Pulmonary artery endothelial cell (primary cell): Measurements from ENCODE around the gene MECP2. TPM values are rescaled to one million over a fixed set of nuclear protein-coding genes. Genes with fewer than 3 reads are reported as not detected.
A peak's percentile ranks its signal among the peaks of the same experiment; 100 is the strongest.

Experiments
- DNase-seq: peaks from one replicate; pipeline ENCODE4 v3.0.0-alpha.2; 2011; ENCODE audit warnings: low read depth, low spot score
- total RNA-seq: library from RNA; depleted of rRNA; stranded (reverse); fragments of >200 nt; gene quantifications from 2 replicates; pipeline ENCODE4 v1.2.3, GENCODE V29; 2014

MECP2 gene
- total RNA-seq, 1 donor from 2014 or later: 20.4 TPM

DNA sequence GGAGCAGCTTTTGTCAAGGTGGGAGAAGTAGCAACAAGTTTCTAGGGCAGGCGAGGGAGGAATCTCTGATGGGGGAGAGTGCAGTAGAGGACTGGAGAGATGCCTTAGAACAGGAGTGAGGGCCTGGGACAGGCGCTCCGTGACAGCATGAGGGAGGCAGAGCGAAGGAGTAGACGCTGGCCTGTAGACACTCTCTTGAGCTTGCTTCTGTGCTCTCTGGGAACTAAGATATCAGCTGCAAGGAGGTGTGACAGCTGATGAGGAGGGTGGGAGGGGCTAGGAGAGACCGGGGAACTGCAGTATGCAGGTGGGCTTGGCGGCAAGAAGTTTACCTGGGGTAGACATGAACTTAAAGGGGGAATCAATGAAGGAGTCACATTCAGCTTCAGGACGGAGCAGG lies 35.7 kb downstream of the MECP2 start:
- no peak for DNase-seq

DNA sequence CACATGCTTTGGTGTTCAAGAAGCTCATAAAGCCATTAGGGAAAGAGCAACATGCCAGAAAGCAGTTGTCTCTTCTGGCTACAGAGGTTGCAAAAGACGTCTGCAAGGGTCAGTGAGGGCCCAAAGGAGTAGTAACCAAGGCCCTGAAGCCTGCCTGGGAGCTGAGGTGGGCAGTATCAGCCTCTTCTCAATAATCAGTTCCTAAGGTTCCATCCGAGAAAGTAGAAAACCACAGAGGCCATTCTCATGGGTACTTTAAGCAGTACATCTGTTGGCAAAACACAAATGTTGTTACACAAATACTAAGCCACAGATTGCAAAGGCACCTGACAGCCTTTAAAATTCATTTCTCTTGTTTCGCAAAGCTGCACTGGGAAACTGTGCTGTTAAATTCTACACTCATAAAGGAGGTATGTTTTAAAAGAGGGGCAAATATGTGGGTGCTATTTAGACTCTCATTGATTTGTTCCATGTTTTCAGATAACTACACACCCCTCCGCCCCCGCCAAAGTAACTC lies 37.7 kb downstream of the MECP2 start:
- no peak for DNase-seq

DNA sequence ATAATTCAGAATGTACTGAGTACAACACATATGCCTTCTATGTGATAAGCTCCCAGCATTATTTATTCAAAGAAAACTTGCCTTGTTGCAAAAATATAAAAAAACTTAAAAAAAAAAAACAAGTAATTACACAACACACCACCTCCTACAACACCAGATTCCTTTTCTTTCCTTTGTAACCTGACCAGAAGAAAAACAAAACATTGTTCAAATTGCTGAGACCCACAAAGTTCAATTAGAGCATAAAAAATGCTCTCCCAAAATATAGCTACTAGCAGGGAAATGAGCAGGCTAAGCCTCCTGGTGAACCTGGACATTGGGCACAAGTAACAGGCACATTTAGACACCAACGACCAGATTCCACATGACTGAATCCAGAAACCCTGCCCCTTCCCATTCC lies 38.3 kb downstream of the MECP2 start:
- DNase-seq: no peak

DNA sequence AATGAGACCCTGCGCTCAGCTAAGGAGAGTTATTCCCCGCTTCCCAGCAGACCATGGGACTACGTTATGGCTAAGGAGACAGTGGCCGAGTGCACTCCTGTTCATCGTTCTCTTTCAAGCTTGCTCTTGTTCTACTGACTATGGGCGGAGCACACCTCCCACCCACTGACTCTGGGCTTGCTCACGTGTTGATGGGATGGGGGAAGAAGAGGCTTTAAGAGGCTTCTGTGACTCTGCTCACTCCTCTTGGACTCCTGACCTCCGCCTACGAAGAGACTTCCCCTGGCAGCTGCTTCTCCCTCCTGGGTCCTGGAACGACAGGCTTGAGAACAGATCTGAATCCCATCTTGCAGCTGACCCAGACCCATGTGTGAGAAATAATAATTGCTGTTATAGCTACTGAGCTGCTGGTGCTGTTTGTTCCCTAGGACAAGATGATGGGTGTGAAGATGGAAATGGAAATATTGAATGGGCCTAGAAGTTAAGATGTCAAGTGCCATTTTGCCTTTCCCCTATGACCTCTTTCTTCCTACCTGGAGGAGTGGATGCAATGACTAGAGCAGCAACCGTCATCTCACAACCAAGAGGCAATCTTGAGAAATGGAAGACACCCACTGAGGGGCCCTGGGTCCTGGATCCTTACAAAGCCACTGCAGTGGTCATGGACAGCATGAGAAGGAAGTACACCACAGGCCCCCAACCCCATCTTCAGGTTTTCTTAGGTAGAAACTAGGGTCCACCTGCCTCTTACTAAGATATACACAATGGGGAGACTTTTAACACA lies 39.1 kb downstream of the MECP2 start:
- DNase-seq: no peak

DNA sequence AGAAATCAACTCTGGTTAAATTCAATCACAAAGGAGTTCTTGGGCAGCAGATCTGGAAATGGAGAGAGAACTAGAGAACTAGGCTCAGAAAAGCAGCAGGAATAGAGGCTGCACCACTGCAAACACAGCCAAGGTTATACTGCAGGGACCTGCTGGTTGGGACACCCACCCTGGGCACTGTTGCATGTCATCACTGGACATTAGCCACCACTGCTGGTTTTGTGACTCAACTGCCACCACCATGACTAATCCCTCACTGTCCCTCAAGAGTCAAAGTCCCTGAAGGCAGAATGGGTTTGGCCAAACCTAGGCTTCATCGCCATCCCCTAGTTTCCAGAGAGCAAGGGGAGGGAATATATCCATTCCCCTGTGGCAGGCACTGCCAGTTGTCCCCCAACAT lies 39.7 kb downstream of the MECP2 start:
- no peak for DNase-seq

DNA sequence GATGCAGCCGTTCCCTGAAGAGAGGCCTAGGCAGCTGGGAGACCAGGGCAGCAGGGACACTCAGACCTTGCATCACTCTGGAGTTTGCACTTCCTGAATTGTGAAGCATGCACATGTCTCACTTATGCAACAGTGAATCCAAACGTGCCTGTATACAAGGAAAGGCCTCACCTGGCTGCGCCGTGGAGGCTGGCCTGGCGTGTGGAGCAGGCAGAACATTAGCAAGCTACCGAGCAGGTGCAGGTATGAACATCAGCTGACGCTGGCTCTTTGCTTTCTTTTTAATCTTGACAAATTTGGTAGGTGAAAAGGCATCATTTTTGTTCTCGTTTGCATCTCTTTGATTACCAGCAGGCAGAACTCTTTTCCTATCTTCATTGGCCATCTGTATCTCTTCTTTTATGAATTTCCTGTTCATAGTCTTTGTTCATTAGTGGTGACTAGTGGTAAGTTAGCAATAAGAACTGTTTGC lies 40.7 kb downstream of the MECP2 start:
- no peak for DNase-seq

DNA sequence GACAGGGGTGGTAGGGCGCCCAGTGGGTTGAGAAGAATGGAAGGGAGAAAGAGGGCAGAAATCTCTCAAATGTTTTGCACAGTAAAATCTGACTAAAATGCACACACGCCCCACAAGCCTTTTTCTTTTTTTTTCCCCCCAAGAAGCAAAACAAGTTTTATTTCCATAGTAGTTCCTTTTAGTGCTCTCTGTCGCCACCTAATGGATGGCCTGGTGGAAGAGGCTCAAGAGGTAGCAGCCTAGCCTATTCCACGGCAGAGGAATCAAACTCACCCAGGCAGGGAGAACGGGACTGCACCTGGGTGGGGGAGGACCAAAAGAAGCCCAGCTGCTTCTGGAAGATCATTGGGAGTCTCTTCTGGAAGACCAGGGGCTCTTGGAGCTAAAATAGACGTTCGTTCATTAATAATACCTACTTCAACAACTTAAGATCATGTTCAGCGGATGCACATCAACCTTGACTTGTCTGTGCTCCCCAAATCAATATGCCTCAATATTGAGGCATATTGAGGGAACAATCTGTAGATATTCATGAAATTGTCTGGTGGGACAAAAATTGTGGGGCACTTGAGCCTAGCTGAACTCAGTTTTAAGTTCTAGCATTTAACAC lies 46.2 kb downstream of the MECP2 start:
- no peak for DNase-seq

DNA sequence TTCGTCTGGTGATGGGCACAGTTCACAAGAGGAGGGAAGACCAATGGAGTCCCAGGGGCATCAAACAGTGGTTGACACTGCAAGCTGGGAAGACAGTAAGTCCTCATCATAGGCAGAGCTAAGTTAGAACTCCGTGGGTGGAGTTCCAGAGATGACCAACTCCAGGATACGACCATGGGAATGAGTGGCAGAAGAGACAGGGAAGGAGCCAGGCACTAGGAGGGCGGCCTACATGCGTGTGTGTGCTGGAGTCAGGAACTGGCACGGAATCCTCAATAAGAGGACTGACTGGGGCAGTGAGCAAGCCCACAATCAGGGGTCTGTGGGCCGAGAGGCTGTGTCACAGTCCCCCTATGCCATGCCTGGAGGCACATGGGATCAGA lies 47.4 kb downstream of the MECP2 start:
- no peak for DNase-seq

DNA sequence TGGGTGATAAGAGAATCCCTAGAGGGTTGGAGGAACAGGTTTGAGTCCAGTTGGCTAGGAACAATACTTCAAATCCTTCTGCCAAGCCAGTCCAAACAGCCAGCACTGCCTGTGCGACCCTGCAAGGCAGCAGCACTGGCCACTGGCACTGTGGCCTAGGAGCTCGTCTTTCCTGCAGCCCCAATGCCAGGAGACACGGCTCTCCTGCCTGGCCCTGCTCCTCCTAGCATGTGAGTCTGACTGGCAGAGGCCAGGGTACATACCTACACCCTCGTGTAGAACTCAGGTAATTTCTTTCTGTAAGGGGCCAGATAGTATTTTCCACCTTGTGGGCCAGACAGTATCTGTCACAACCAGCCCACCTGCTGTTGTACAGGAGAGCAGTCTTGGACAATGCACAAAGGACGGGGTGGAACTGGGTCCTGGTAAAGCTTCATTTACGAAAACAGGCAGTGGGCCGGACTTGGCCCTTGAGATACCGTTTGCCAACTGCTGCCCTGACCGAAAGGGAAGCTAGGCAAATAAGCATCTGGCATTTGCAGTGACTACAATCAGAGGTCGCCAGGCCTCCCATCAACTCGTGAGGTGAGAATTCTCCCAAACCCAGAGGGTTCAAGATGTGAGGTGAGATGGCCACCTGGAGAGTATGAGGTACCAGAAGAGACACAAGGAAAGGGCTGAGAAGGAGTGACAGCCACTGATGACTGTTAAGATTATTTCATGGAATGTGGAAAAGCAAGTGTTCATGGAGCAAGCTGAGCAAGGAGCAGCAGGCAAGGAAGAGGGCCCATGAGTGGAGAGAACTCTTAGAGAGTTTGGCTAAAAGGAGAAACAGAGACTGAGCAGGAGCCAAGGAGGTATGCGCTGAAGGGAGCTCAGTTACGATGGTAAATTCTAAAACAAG lies 48.1 kb downstream of the MECP2 start:
- no peak for DNase-seq

DNA sequence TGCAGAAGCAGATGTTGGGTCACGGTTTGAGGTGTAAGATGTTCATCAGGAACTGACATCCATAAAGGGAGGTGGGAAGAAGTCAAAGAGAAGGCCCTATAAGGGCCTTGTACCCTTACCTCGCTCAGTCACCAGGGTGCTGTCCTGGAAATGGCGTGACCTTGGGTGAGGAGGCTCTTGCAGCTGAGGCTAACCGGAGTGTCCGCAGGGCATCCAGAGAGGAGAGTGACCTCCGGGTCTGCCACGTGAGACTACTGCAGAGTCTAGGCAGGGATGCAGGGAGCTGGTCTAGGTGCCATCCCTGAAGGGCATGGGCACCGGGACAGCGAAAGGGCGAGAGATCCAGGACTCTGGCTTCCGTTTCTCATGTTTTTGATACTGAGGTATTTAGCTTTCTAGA lies 49.1 kb downstream of the MECP2 start:
- no peak for DNase-seq

DNA sequence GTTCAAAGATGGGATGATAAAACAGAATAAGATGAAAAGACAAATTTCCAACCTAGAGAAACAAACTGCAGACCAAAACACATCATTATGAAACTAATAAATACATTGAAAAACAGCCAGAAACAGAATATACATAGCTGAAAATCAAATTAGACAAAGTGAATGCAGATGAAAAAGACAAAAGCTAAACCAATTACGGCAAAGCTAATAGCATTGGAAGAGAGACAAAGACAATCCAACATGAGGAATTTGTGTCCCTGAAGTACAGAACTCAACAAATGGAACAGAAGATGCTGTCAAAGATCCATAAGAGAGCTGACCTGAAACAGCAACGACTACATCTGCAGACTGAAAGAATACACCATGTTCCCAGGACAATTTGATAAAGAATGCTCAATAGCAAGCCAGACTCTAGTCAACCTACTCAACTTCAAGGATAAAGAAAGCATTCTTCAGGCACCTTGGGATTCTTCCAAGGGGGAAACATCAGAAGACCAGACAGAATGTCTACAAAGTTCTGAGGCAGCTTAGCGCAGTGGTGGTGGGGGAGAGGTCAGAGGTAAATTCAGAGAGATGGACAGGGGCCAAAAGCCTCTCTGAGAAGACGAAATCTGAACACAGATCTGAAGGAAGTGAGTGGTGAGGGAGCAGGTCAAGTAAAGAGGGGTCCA lies 50.4 kb downstream of the MECP2 start:
- DNase-seq: no peak

DNA sequence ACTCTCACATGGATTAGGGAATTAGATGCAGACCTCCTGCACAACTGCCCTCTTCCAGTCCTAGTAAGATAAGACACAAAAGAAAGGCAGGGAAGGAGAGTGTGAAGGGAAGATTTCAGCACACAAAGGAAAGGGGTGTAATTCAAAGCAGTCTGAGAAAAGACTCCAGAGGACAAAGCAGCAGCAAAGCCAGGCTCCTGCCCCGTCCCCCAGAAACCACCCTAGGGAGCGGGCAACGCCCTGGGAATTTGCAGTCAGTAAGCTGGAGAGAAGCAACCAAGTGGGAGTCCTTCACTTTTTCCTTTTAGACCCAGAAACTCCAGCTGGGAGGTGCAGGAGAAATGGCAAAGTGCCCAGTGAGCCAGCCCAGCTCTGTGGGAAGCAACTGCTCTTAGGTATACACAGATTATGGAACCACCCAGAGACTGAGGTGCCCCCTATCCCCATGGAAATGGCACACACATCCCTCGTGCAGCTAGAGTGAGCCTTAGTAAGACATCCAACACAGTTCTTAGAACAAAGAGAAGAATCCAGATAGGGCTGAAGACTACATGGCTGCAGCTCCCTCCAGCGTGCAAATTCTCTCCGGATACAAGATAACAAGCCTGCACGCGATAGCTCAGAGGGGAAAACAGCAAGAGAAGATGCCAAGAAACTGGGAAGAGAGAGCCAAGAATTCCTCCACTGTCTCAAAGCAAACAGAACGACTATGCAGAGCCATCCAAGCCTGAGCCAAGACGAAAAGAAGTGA lies 51.3 kb downstream of the MECP2 start:
- DNase-seq: peak; percentile 71

DNA sequence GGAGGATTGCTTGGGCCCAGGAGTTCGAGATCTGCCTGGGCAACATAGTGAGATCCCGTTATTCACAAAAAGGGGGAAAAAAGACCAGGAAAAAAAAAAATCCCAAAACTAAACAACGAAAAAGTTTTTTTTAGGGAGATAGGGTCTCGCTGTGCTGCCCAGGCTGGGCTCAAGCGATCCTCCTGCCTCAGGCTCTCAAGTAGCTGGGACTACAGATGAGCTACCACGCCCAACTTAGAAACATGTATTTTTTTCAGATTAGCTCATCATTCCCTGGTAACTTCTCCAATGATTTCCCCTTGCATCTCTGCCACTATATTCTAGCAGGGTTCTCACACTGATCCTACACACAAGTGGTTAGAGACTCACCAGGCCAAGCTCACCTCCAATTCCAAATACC lies 53.4 kb downstream of the MECP2 start:
- DNase-seq: no peak

DNA sequence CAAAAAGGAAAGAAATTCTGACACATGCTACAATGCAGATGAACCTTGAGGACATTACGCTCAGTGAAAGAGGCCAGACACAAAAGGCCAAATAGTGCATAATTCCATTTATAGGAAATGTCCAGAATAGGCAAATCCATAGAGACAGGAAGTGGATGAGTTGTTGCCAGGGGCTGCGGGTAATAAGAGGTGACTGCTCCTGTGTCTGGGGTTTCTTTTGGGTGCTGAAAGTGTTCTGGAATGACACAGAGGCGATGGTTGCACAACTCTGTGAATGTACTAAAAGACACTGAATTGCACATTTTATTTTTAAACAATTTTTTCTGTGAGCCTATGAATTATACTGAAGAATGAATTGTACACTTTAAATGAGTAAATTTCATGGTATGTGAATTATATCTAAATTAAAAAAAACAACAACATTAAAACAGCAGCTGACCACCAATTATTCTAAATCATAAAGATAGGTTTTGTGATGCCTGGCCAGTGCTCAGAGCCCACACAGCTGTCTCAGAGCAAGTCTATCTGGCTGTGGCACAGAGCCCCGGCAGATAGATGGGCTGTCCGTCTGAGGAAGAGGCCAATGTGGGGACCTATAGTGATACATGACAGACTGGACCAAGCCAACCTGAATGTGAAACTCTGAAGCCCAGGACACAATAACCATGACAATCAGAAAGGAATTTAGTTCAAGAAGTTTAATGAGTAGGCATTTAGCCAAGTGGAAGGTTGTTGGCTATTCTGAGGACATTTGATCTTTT lies 54.3 kb downstream of the MECP2 start:
- no peak for DNase-seq

DNA sequence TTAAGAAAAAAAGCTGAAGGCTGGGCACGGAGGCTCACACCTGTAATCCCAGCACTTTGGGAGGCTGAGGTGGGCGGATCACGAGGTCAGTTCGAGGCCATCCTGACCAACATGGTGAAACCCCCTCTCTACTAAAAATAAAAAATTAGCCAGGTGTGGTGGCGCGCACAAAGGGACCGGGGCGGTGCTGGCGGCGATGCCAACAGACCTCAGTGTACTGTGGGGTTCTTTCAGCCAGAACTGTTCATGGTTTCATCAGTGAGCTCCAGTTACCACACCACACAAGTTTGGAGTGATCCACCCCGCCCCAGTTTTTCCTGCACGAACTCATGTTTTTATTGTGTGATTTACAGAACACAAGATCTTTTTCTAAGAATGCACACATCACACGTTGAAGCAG lies 56.7 kb downstream of the MECP2 start:
- no peak for DNase-seq

DNA sequence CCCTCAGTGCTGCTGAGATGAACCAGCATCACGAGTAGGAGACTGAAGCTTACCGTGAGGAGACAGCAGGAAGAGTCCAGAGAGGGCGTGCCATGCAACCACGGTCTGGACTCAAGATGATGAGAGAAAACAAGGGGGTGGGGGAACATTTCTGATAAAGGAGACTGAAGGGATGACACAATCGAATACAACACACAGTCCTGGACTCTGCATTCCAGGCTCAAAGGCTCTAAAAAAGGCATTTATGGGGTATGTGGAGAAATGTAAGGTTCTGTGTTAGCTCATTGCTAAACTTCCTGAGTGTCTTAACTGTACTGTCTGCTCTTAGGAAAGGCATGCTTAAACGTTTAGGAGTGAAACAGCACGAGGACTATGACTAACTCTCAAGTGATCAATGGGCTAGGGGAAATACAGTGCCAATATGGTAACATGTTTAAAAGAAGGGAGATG lies 57.2 kb downstream of the MECP2 start:
- no peak for DNase-seq

DNA sequence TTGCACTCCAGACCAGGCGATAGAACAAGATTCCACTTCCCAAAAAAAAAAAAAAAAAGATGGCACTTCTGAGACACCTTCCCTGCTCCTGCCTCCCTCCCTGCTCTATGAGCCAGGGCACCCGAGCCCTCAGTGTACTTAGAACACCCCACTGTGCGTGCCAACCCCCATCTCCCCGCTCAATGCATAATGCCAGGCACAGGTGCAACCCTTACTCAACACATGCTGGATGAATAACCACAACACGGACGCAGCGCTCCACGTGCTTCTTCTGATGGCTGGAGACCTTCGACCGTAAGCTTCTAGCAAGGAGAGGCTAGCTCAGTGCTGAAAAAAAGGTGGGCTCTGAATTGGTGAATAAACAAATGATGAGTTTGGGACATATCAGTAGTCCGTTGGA lies 57.9 kb downstream of the MECP2 start:
- DNase-seq: no peak

DNA sequence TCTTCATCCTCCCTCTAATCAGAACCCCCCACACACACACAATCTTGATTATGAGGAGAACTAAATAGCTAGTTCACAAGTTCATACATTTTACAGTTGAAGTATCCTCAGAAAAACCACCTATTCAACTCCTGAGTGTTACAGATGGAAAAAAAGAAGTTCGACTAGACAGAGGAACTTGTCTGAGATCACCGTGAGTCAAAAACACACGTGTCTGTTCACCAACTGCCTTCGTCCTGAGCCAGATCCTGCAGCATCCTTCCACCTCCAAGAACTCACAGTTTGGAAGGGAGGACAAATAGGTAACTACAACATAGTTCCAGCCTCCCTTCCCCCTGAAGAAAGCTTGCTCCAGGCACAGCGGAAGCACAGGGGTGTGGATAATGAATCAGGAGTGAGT lies 58.9 kb downstream of the MECP2 start:
- DNase-seq: no peak

DNA sequence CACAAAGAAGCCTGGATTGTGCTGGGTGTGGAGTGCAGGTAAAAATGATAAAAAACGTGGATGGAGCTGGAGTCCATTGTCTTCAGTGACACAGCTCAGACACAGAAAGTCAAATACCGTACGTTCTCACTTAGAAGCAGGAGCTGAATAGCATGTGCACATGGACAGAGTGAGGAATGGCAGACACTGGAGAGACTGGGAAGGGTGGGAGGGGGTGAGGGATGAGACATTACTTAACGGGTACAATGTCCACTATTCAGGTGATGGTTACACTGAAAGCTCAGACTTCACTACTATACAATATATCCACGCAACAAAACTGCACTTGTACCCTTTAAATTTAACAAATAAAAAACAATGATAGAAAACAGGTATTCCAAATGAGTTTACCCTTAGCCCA lies 59.8 kb downstream of the MECP2 start:
- DNase-seq: no peak

DNA sequence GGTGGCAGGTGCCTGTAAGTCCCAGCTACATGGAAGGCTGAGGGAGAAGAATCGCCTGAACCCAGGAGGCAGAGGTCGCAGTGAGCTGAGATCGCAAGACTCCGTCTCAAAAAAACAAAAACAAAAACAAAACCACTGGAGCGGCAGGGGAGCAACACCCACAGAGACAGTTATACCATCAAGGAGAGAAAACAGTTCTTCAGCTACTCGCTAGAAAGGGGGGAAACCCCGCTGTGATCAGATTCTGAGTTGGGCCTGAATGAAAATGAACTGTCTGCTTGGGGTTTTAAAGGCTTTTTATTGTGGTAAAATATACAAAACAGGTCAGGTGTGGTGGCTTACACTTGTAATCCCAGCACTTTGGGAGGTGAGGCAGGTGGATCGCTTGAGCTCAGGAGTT lies 61.0 kb downstream of the MECP2 start:
- no peak for DNase-seq
